Keratinocyte (primary cell): ENCODE measurements around the gene FSCB. TPM values are rescaled to one million over a fixed set of nuclear protein-coding genes. Genes with fewer than 3 reads are reported as not detected.

Experiments used
- DNase-seq: peaks from one replicate; pipeline ENCODE4 v3.0.0-alpha.2; 2011; ENCODE audit warnings: low read depth, missing footprints, low spot score
- FAIRE-seq: peaks from 2 replicates; lab custom pipeline; 2011; peaks lifted over from hg19 to GRCh38; lab: Jason Lieb, UNC
- H2AFZ ChIP-seq: 2 replicates; pipeline ENCODE4 v1.6.0; 2012; ENCODE audit warnings: low read length, control low read depth, inconsistent platforms; ENCODE audit not compliant: control insufficient read depth
- H3K27ac ChIP-seq: 2 replicates; pipeline ENCODE4 v1.5.1; 2011; ENCODE audit warnings: low read length; ENCODE audit not compliant: control insufficient read depth, insufficient read depth
- H3K27me3 ChIP-seq: 3 replicates; pipeline ENCODE4 v1.6.0; 2011; ENCODE audit warnings: low read length; ENCODE audit not compliant: control insufficient read depth, insufficient read depth; ENCODE audit errors: extremely low read depth
- H3K36me3 ChIP-seq, 2 experiments: 2 replicates in 1 of 2; 3 replicates in 1 of 2; pipeline ENCODE4 v1.5.1; 2011; ENCODE audit warnings: low read length in 2 of 2, mild to moderate bottlenecking in 1 of 2; ENCODE audit not compliant: control insufficient read depth in 2 of 2, insufficient read depth in 2 of 2; ENCODE audit errors: extremely low read depth in 1 of 2
- H3K4me1 ChIP-seq: 3 replicates; pipeline ENCODE4 v1.5.1; 2011; ENCODE audit warnings: low read length; ENCODE audit not compliant: control insufficient read depth, insufficient read depth; ENCODE audit errors: extremely low read depth
- H3K4me2 ChIP-seq: 3 replicates; pipeline ENCODE4 v1.6.0; 2011; ENCODE audit warnings: low read depth, low read length; ENCODE audit not compliant: control insufficient read depth, insufficient read depth; ENCODE audit errors: extremely low read depth
- H3K4me3 ChIP-seq, 3 experiments: fragments of 200-600 bp in 1 of 3; sonication (generic) in 1 of 3; 2 replicates in 2 of 3; 3 replicates in 1 of 3; pipeline ENCODE4 v1.5.1; 2011 to 2016; ENCODE audit warnings: low read length in 3 of 3, mild to moderate bottlenecking in 3 of 3, control low read depth in 2 of 3, inconsistent platforms in 1 of 3, low read depth in 1 of 3, mixed read lengths in 1 of 3, mixed run types in 1 of 3, moderate library complexity in 1 of 3; ENCODE audit not compliant: control insufficient read depth in 2 of 3, insufficient read depth in 2 of 3; ENCODE audit errors: extremely low read depth in 1 of 3
- H3K79me2 ChIP-seq: 2 replicates; pipeline ENCODE4 v1.6.0; 2012; ENCODE audit warnings: low read length; ENCODE audit not compliant: control insufficient read depth, insufficient read depth
- H3K9ac ChIP-seq: 3 replicates; pipeline ENCODE4 v1.6.0; 2011; ENCODE audit warnings: low read length; ENCODE audit not compliant: control insufficient read depth, insufficient read depth; ENCODE audit errors: extremely low read depth
- H3K9me1 ChIP-seq: 3 replicates; pipeline ENCODE4 v1.6.0; 2011; ENCODE audit warnings: low read length; ENCODE audit not compliant: control insufficient read depth, insufficient read depth; ENCODE audit errors: extremely low read depth
- H3K9me3 ChIP-seq: 2 replicates; pipeline ENCODE4 v1.5.1; 2012; ENCODE audit warnings: low read depth, low read length; ENCODE audit not compliant: control insufficient read depth
- H4K20me1 ChIP-seq: 3 replicates; pipeline ENCODE4 v1.6.0; 2011; ENCODE audit warnings: low read length; ENCODE audit not compliant: control insufficient read depth, insufficient read depth; ENCODE audit errors: extremely low read depth
- EZH2 ChIP-seq: IDR thresholded peaks from one replicate; pipeline ENCODE4 v1.6.1; 2012; ENCODE audit warnings: inconsistent platforms, mild to moderate bottlenecking, low read length, moderate library complexity
- dilution Hi-C: fragments of 300-500 bp; cut with MboI; formaldehyde crosslinking; loops from one replicate; pipeline ENCODE4 v1.7.0; 2020; ENCODE audit warnings: low sequenced_read_pairs; ENCODE audit not compliant: extremely low pct_ligation_motif_present
- polyA plus RNA-seq, 5 experiments: library from polyadenylated mRNA; depleted of rRNA in 3 of 5; stranded (reverse) in 3 of 5; stranded (forward) in 1 of 5; unstranded in 1 of 5; fragments of >200 nt; gene quantifications; 1 replicate in 1 of 5; 2 replicates in 3 of 5; 3 replicates in 1 of 5; pipeline versions ENCODE4 v1.2.1 to v1.2.3, GENCODE V29; 2011 to 2012; ENCODE audit warnings: missing spikeins in 2 of 5, low read depth in 1 of 5, low replicate concordance in 1 of 5
- TF ChIP-seq, protein P1 (sequence below), 3 experiments: IDR thresholded peaks in 1 of 3; conservative IDR thresholded peaks in 1 of 3; optimal IDR thresholded peaks in 1 of 3; 2 replicates in 2 of 3; 3 replicates in 1 of 3; pipeline versions ENCODE3 to v1.5.1; 2011; ENCODE audit warnings: low read length in 3 of 3, mild to moderate bottlenecking in 3 of 3, moderate library complexity in 2 of 3, control low read depth in 1 of 3, inconsistent platforms in 1 of 3; ENCODE audit not compliant: insufficient read depth in 2 of 3; ENCODE audit errors: extremely low read depth in 1 of 3

Gene FSCB
- polyA plus RNA-seq, 1 donor (not counting 4 experiments of a cell fraction or from before 2014, with no cell fraction given): not detected

DNA sequence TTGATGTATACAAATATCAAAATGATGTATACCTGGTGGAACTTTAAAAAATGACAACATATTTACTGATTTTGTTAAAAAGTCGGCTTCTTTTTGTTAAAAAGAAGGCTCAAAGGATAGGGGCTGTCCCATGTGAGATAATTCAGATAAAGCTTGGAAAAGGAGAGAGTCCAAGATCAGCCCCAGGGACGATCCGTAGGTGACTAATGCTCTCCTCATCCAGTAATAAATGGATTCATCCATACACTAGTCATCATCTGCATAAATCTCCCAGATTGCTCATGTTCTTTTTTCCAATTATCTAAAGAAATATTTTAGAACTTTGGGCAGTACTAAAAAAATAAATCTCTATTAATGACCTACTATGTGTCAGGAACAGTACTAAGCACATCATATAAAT, 23.4 kb upstream of the FSCB start:
- no peaks in the 10 kb centered on the region for H3K79me2 ChIP-seq
- no peaks in the 10 kb centered on the region for H3K27me3 ChIP-seq
- H2AFZ ChIP-seq: no peak overlapping the region
- FAIRE-seq (no peak), DNase-seq (no peak)
- no peaks in the 10 kb centered on the region for H3K9me3 ChIP-seq
- no peak overlapping the region for H3K4me2 ChIP-seq
- dilution Hi-C loops: no loop called here
- H4K20me1 ChIP-seq: no peaks in the 10 kb centered on the region
- no peaks in the 10 kb centered on the region for H3K36me3 ChIP-seq
- H3K9ac ChIP-seq: no peak overlapping the region
- no peak overlapping the region for H3K4me3 ChIP-seq
- no peaks in the 10 kb centered on the region for H3K9me1 ChIP-seq
- H3K27ac ChIP-seq: no peak overlapping the region
- H3K4me1 ChIP-seq: no peaks in the 10 kb centered on the region
- no peak for TF ChIP-seq EZH2
- TF ChIP-seq, protein P1, sequence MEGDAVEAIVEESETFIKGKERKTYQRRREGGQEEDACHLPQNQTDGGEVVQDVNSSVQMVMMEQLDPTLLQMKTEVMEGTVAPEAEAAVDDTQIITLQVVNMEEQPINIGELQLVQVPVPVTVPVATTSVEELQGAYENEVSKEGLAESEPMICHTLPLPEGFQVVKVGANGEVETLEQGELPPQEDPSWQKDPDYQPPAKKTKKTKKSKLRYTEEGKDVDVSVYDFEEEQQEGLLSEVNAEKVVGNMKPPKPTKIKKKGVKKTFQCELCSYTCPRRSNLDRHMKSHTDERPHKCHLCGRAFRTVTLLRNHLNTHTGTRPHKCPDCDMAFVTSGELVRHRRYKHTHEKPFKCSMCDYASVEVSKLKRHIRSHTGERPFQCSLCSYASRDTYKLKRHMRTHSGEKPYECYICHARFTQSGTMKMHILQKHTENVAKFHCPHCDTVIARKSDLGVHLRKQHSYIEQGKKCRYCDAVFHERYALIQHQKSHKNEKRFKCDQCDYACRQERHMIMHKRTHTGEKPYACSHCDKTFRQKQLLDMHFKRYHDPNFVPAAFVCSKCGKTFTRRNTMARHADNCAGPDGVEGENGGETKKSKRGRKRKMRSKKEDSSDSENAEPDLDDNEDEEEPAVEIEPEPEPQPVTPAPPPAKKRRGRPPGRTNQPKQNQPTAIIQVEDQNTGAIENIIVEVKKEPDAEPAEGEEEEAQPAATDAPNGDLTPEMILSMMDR (optimal IDR thresholded peaks at IDR 0.05 in 1 of 3, IDR thresholded peaks at IDR 0.05 in 1 of 3, conservative IDR thresholded peaks at IDR 0.05 in 1 of 3; ENCODE audit: extremely low read depth in 1 of 3, insufficient read depth in 2 of 3, low read length in 3 of 3): no peak

DNA sequence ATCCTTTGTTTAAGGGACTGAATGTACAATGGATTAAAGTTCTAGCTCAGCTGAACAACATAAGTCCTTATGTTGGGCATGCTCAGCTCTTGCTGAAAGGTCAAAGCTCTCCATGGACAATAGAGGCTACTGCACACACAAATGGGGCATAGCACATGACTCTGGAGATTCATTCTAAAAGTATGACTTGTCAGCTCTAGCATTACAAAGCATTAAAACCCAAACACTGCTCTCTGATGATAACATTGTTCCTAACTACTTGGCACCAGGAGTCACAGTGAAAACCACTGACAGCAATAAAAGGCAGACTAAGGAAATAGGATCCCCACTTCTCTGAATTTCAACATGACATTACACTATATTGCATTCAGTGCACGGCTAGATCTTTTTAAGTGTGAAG, 21.9 kb upstream of the FSCB start:
- Histone ChIP-seq H3K79me2 (no peaks in the 10 kb centered on the region), H3K27me3 (no peaks in the 10 kb centered on the region), H3K4me3 (no peak overlapping the region), H4K20me1 (no peaks in the 10 kb centered on the region), H3K4me1 (no peaks in the 10 kb centered on the region), H3K9me3 (no peaks in the 10 kb centered on the region), H3K27ac (no peak overlapping the region), H2AFZ (no peak overlapping the region), H3K9me1 (no peaks in the 10 kb centered on the region), H3K36me3 (no peaks in the 10 kb centered on the region), H3K9ac (no peak overlapping the region), H3K4me2 (no peak overlapping the region)
- FAIRE-seq (no peak), DNase-seq (no peak)
- dilution Hi-C loops: no loop called here
- TF ChIP-seq EZH2: no peak

DNA sequence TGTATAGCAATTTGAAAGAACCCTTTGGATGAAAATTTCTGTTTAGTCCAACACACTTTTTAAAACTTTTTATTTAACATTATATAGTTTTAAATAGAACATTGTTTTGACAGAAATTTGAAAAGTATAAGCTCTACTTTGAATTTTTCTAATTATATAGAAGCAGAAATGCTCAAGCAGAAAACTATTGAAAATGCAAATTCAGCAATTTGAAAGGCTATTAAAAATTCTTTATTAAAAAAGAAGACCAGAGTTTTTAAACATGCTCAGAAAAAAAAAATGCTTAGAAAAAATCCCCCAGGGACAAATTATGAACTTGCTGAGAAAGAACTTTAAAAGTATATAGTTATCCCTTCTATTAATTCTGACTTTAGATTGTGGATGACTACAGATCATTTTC, 21.1 kb upstream of the FSCB start:
- FAIRE-seq: no peak
- dilution Hi-C loops: no loop called here

More for the DNA sequence above, 21.1 kb upstream of the FSCB start:
- Histone ChIP-seq H3K9ac (no peak overlapping the region), H3K9me1 (no peaks in the 10 kb centered on the region), H3K36me3 (no peaks in the 10 kb centered on the region), H3K4me1 (no peaks in the 10 kb centered on the region), H3K4me2 (no peak overlapping the region), H3K27me3 (no peaks in the 10 kb centered on the region), H2AFZ (no peak overlapping the region), H3K27ac (no peak overlapping the region), H3K79me2 (no peaks in the 10 kb centered on the region), H4K20me1 (no peaks in the 10 kb centered on the region), H3K9me3 (no peaks in the 10 kb centered on the region), H3K4me3 (no peak overlapping the region)
- TF ChIP-seq, protein P1 (optimal IDR thresholded peaks at IDR 0.05 in 1 of 3, IDR thresholded peaks at IDR 0.05 in 1 of 3, conservative IDR thresholded peaks at IDR 0.05 in 1 of 3; ENCODE audit: extremely low read depth in 1 of 3, insufficient read depth in 2 of 3, low read length in 3 of 3): no peak
- no peak for TF ChIP-seq EZH2
- DNase-seq: no peak
